Bronchial epithelial cell (primary cell): ENCODE data around the gene CAMTA1. TPM values are rescaled to one million over a fixed set of nuclear protein-coding genes. Genes with fewer than 3 reads are reported as not detected.

ENCODE experiments used
- DNase-seq: peaks from one replicate; pipeline ENCODE4 v3.0.0-alpha.2; 2010; ENCODE audit warnings: low read depth
- FAIRE-seq: peaks from 2 replicates; lab custom pipeline; 2011; peaks lifted over from hg19 to GRCh38; lab: Jason Lieb, UNC
- H3K27me3 ChIP-seq: 2 replicates; pipeline ENCODE4 v1.5.1; 2011; ENCODE audit warnings: low read length; ENCODE audit not compliant: control insufficient read depth, insufficient read depth
- H3K36me3 ChIP-seq: 2 replicates; pipeline ENCODE4 v1.5.1; 2011; ENCODE audit warnings: low read length; ENCODE audit not compliant: control insufficient read depth, insufficient read depth
- H3K4me3 ChIP-seq: 2 replicates; pipeline ENCODE4 v1.5.1; 2011; ENCODE audit warnings: mild to moderate bottlenecking, low read depth, low read length, control low read depth
- CTCF ChIP-seq: IDR thresholded peaks from 2 replicates; pipeline ENCODE4 v1.5.1; 2011; ENCODE audit warnings: mild to moderate bottlenecking, moderate library complexity, low read length, control low read depth, inconsistent platforms; ENCODE audit not compliant: insufficient read depth, severe bottlenecking
- total RNA-seq: library from RNA; depleted of rRNA; stranded (reverse); fragments of >200 nt; gene quantifications from 2 replicates; pipeline ENCODE4 v1.2.1, GENCODE V29; 2014

The CAMTA1 gene
- total RNA-seq, 1 donor from 2014 or later, result 68.2 TPM

- no peak overlapping the region for H3K4me3 ChIP-seq
- no peak for FAIRE-seq
- no peak for DNase-seq
- no peak for TF ChIP-seq CTCF
- no peaks in the 10 kb centered on the region for H3K27me3 ChIP-seq
- H3K36me3 ChIP-seq, result no peaks in the 10 kb centered on the region
These were observed 9.8 kb upstream of the CAMTA1 start for GRCh38 chr1:6775261-6776043.

- no peaks in the 10 kb centered on the region for H3K36me3 ChIP-seq
- no peak overlapping the region for H3K4me3 ChIP-seq
- DNase-seq (no peak), FAIRE-seq (no peak)
- no peaks in the 10 kb centered on the region for H3K27me3 ChIP-seq
- TF ChIP-seq CTCF, result no peak
These were observed 8.9 kb upstream of the CAMTA1 start for GRCh38 chr1:6776389-6776788.

GRCh38 chr1:6776895-6777294, 8.4 kb upstream of the CAMTA1 start:
- no peak for TF ChIP-seq CTCF
- Histone ChIP-seq H3K27me3 (no peaks in the 10 kb centered on the region), H3K36me3 (no peaks in the 10 kb centered on the region), H3K4me3 (no peak overlapping the region)
- FAIRE-seq (no peak), DNase-seq (no peak)

- no peak overlapping the region for H3K4me3 ChIP-seq
- no peak for FAIRE-seq
- no peaks in the 10 kb centered on the region for H3K27me3 ChIP-seq
These were observed 7.4 kb upstream of the CAMTA1 start for GRCh38 chr1:6777813-6778212.

GRCh38 chr1:6779089-6779805, 6.0 kb upstream of the CAMTA1 start:
- FAIRE-seq, result no peak
- no peak overlapping the region for H3K4me3 ChIP-seq
- DNase-seq, result no peak
- no peak for TF ChIP-seq CTCF
- no peaks in the 10 kb centered on the region for H3K27me3 ChIP-seq
- no peaks in the 10 kb centered on the region for H3K36me3 ChIP-seq

More at GRCh38 chr1:6777813-6778212, 7.4 kb upstream of the CAMTA1 start:
- no peak for DNase-seq
- TF ChIP-seq CTCF, result no peak
- no peaks in the 10 kb centered on the region for H3K36me3 ChIP-seq
